ENCODE results near the gene AFAP1. TPM values are rescaled to one million over a fixed set of nuclear protein-coding genes. Genes with fewer than 3 reads are reported as not detected.

AFAP1 gene
- total RNA-seq, 5 donors from 2014 or later (not counting 1 experiment from before 2014, with no cell fraction given): 4.8 to 34.8 (median 20.3) TPM

GRCh38 chr4:7873881-7874280 lies 65.8 kb downstream of the AFAP1 start:
- Mint-ChIP-seq H3K4me1 (peaks cover 16 to 49% (median 26%) of the 10 kb centered on the region in 3 donors), H3K4me3 (no peak overlapping the region), H3K9me3 (peaks cover 0 to 5% (median 0%) of the 10 kb centered on the region in 3 donors), H3K27me3 (no peaks in the 10 kb centered on the region), H3K27ac (no peak overlapping the region), H3K36me3 (peaks cover 15% of the 10 kb centered on the region)
- Histone ChIP-seq H3K4me3 (ENCODE audit: control insufficient read depth in 1 of 2, extremely low read depth in 1 of 2, low read length in 1 of 2) (no peak overlapping the region), H3K27me3 (replicated peaks in 1 of 2; ENCODE audit: control insufficient read depth in 2 of 2, extremely low read depth in 1 of 2, insufficient read depth in 2 of 2, low read length in 1 of 2) (no peaks in the 10 kb centered on the region), H3K4me1 (ENCODE audit: control insufficient read depth in 1 of 2, extremely low read depth in 1 of 2, insufficient read depth in 2 of 2, low read length in 2 of 2) (peaks cover 0 to 19% of the 10 kb centered on the region in 2 experiments), H3K36me3 (ENCODE audit: control insufficient read depth in 2 of 2, extremely low read depth in 1 of 2, insufficient read depth in 1 of 2, low read length in 1 of 2) (no peaks in the 10 kb centered on the region), H3K27ac (ENCODE audit: low read length) (no peak overlapping the region), H3K9me3 (no peaks in the 10 kb centered on the region)
- ChIA-PET POLR2A (no interaction called here), CTCF (interaction anchor here (0.6 to 1.4 kb wide), 2 partner anchors 10 to 28 kb away, joined by 4 to 5 read pairs; no protein-coding TSS in a partner anchor)
- ATAC-seq (replicated peaks in 1 of 4): no peak
- WGBS (ENCODE audit: insufficient coverage): no CpG with 5 or more reads among the region's 1 CpG
- no peak for DNase-seq

- no peaks in the 10 kb centered on the region for H3K9me3 ChIP-seq
- no peak overlapping the region for H3K4me3 ChIP-seq (ENCODE audit: control insufficient read depth in 1 of 2, extremely low read depth in 1 of 2, low read length in 1 of 2)
- ChIA-PET POLR2A (interaction anchor here in 1 of 2 donors (0.7 kb wide), 1 partner anchor 942 kb away, joined by 13 read pairs; no protein-coding TSS in a partner anchor), CTCF (interaction anchor here in 1 of 2 donors (0.7 kb wide), 1 partner anchor 23 kb away, joined by 6 read pairs; no protein-coding TSS in a partner anchor)
- no peaks in the 10 kb centered on the region for H3K27me3 ChIP-seq (replicated peaks in 1 of 2; ENCODE audit: control insufficient read depth in 2 of 2, extremely low read depth in 1 of 2, insufficient read depth in 2 of 2, low read length in 1 of 2)
- no peak for DNase-seq
- peaks cover 0 to 5% (median 0%) of the 10 kb centered on the region in 3 donors for H3K9me3 Mint-ChIP-seq
- no peak overlapping the region for H3K27ac Mint-ChIP-seq
- no peak overlapping the region for H3K4me3 Mint-ChIP-seq
- no peaks in the 10 kb centered on the region for H3K36me3 ChIP-seq (ENCODE audit: control insufficient read depth in 2 of 2, extremely low read depth in 1 of 2, insufficient read depth in 1 of 2, low read length in 1 of 2)
- WGBS (ENCODE audit: insufficient coverage): 80% methylated on average over 1 of the region's 4 CpGs
- no peaks in the 10 kb centered on the region for H3K27me3 Mint-ChIP-seq
- H3K4me1 ChIP-seq (ENCODE audit: control insufficient read depth in 1 of 2, extremely low read depth in 1 of 2, insufficient read depth in 2 of 2, low read length in 2 of 2): peaks cover 0 to 23% of the 10 kb centered on the region in 2 experiments
- no peak overlapping the region for H3K27ac ChIP-seq (ENCODE audit: low read length)
- ATAC-seq (replicated peaks in 1 of 4): no peak
- peaks cover 15% of the 10 kb centered on the region for H3K36me3 Mint-ChIP-seq
- peaks cover 30 to 49% (median 34%) of the 10 kb centered on the region in 3 donors for H3K4me1 Mint-ChIP-seq
These were observed 67.3 kb downstream of the AFAP1 start for GRCh38 chr4:7872264-7872771.

- DNase-seq: no peak
- Mint-ChIP-seq H3K9me3 (peaks cover 0 to 5% (median 0%) of the 10 kb centered on the region in 3 donors), H3K36me3 (peaks cover 15% of the 10 kb centered on the region), H3K4me3 (no peak overlapping the region), H3K27me3 (no peaks in the 10 kb centered on the region), H3K27ac (peak overlapping the region in 1 of 2 donors; percentile 71), H3K4me1 (peaks cover 23 to 48% (median 27%) of the 10 kb centered on the region in 3 donors)
- Histone ChIP-seq H3K36me3 (ENCODE audit: control insufficient read depth in 2 of 2, extremely low read depth in 1 of 2, insufficient read depth in 1 of 2, low read length in 1 of 2) (no peaks in the 10 kb centered on the region), H3K27me3 (replicated peaks in 1 of 2; ENCODE audit: control insufficient read depth in 2 of 2, extremely low read depth in 1 of 2, insufficient read depth in 2 of 2, low read length in 1 of 2) (no peaks in the 10 kb centered on the region), H3K4me3 (ENCODE audit: control insufficient read depth in 1 of 2, extremely low read depth in 1 of 2, low read length in 1 of 2) (no peak overlapping the region), H3K27ac (ENCODE audit: low read length) (no peak overlapping the region), H3K4me1 (ENCODE audit: control insufficient read depth in 1 of 2, extremely low read depth in 1 of 2, insufficient read depth in 2 of 2, low read length in 2 of 2) (peaks cover 0 to 18% of the 10 kb centered on the region in 2 experiments), H3K9me3 (no peaks in the 10 kb centered on the region)
- ChIA-PET CTCF (interaction anchor here in 1 of 2 donors (0.6 kb wide), 1 partner anchor 972 kb away, joined by 4 read pairs; no protein-coding TSS in a partner anchor), POLR2A (no interaction called here)
- 96% methylated on average over 13 of the region's 16 CpGs for WGBS (ENCODE audit: insufficient coverage)
- ATAC-seq (replicated peaks in 1 of 4): no peak
These were observed 68.3 kb downstream of the AFAP1 start for GRCh38 chr4:7871356-7871755.

- WGBS (ENCODE audit: insufficient coverage): 76% methylated on average over 1 of the region's 4 CpGs
- CTCF ChIA-PET: interaction anchor here in 1 of 2 donors (0.5 to 0.7 kb wide), 2 partner anchors 67 to 121 kb away, joined by 4 to 5 read pairs; no protein-coding TSS in a partner anchor
- peak overlapping the region; percentile 27 for H3K27ac ChIP-seq (ENCODE audit: low read length)
- POLR2A ChIA-PET: no interaction called here
- ATAC-seq (replicated peaks in 1 of 4) (no peak), DNase-seq (no peak)
- H3K4me1 ChIP-seq (ENCODE audit: control insufficient read depth in 1 of 2, extremely low read depth in 1 of 2, insufficient read depth in 2 of 2, low read length in 2 of 2): peaks cover 0 to 11% of the 10 kb centered on the region in 2 experiments
- H3K9me3 ChIP-seq: no peaks in the 10 kb centered on the region
- Mint-ChIP-seq H3K4me1 (peaks cover 21 to 40% (median 24%) of the 10 kb centered on the region in 3 donors), H3K27ac (peak overlapping the region; percentile 80 to 88), H3K4me3 (peak overlapping the region in 1 of 3 donors; percentile 27), H3K36me3 (peaks cover 22% of the 10 kb centered on the region), H3K9me3 (peaks cover 4 to 5% (median 4%) of the 10 kb centered on the region in 3 donors), H3K27me3 (peaks cover 0 to under 1% of the 10 kb centered on the region in 2 donors)
- H3K4me3 ChIP-seq (ENCODE audit: control insufficient read depth in 1 of 2, extremely low read depth in 1 of 2, low read length in 1 of 2): no peak overlapping the region
- no peaks in the 10 kb centered on the region for H3K27me3 ChIP-seq (replicated peaks in 1 of 2; ENCODE audit: control insufficient read depth in 2 of 2, extremely low read depth in 1 of 2, insufficient read depth in 2 of 2, low read length in 1 of 2)
- H3K36me3 ChIP-seq (ENCODE audit: control insufficient read depth in 2 of 2, extremely low read depth in 1 of 2, insufficient read depth in 1 of 2, low read length in 1 of 2): no peaks in the 10 kb centered on the region
These were observed 70.7 kb downstream of the AFAP1 start for GRCh38 chr4:7868892-7869471.

- CTCF ChIA-PET: interaction anchor here in 1 of 2 donors (0.5 to 0.7 kb wide), 3 partner anchors 65 to 121 kb away, joined by 3 to 5 read pairs (median 4); no protein-coding TSS in a partner anchor
- Mint-ChIP-seq H3K4me3 (peak overlapping the region in 1 of 3 donors; percentile 27), H3K27me3 (peaks cover 0 to 1% of the 10 kb centered on the region in 2 donors), H3K27ac (peak overlapping the region; percentile 80 to 88), H3K36me3 (peaks cover 24% of the 10 kb centered on the region), H3K9me3 (peaks cover 5 to 8% (median 6%) of the 10 kb centered on the region in 3 donors), H3K4me1 (peaks cover 20 to 38% (median 30%) of the 10 kb centered on the region in 3 donors)
- Histone ChIP-seq H3K4me1 (ENCODE audit: control insufficient read depth in 1 of 2, extremely low read depth in 1 of 2, insufficient read depth in 2 of 2, low read length in 2 of 2) (peaks cover 0 to 11% of the 10 kb centered on the region in 2 experiments), H3K27me3 (replicated peaks in 1 of 2; ENCODE audit: control insufficient read depth in 2 of 2, extremely low read depth in 1 of 2, insufficient read depth in 2 of 2, low read length in 1 of 2) (no peaks in the 10 kb centered on the region), H3K27ac (ENCODE audit: low read length) (peak overlapping the region; percentile 12), H3K4me3 (ENCODE audit: control insufficient read depth in 1 of 2, extremely low read depth in 1 of 2, low read length in 1 of 2) (no peak overlapping the region), H3K36me3 (ENCODE audit: control insufficient read depth in 2 of 2, extremely low read depth in 1 of 2, insufficient read depth in 1 of 2, low read length in 1 of 2) (no peaks in the 10 kb centered on the region), H3K9me3 (no peaks in the 10 kb centered on the region)
- WGBS (ENCODE audit: insufficient coverage): 80% methylated on average over 4 of the region's 6 CpGs
- DNase-seq (no peak), ATAC-seq (replicated peaks in 1 of 4) (no peak)
- POLR2A ChIA-PET: no interaction called here
These were observed 71.3 kb downstream of the AFAP1 start for GRCh38 chr4:7868436-7868775.

- Histone ChIP-seq H3K27me3 (replicated peaks in 1 of 2; ENCODE audit: control insufficient read depth in 2 of 2, extremely low read depth in 1 of 2, insufficient read depth in 2 of 2, low read length in 1 of 2) (no peaks in the 10 kb centered on the region), H3K27ac (ENCODE audit: low read length) (peak overlapping the region; percentile 38), H3K4me3 (ENCODE audit: control insufficient read depth in 1 of 2, extremely low read depth in 1 of 2, low read length in 1 of 2) (no peak overlapping the region), H3K9me3 (no peaks in the 10 kb centered on the region), H3K4me1 (ENCODE audit: control insufficient read depth in 1 of 2, extremely low read depth in 1 of 2, insufficient read depth in 2 of 2, low read length in 2 of 2) (peaks cover 0 to 11% of the 10 kb centered on the region in 2 experiments), H3K36me3 (ENCODE audit: control insufficient read depth in 2 of 2, extremely low read depth in 1 of 2, insufficient read depth in 1 of 2, low read length in 1 of 2) (no peaks in the 10 kb centered on the region)
- no peak overlapping the region for H3K4me3 Mint-ChIP-seq
- ChIA-PET CTCF (interaction anchor here in 1 of 2 donors (0.7 kb wide), 1 partner anchor 64 kb away, joined by 3 read pairs; no protein-coding TSS in a partner anchor), POLR2A (no interaction called here)
- peaks cover 5 to 8% (median 6%) of the 10 kb centered on the region in 3 donors for H3K9me3 Mint-ChIP-seq
- H3K36me3 Mint-ChIP-seq: peaks cover 24% of the 10 kb centered on the region
- peak overlapping the region; percentile 63 to 88 for H3K27ac Mint-ChIP-seq
- peaks cover 20 to 38% (median 30%) of the 10 kb centered on the region in 3 donors for H3K4me1 Mint-ChIP-seq
- no peak for DNase-seq
- 55% methylated on average over 4 of the region's 8 CpGs for WGBS (ENCODE audit: insufficient coverage)
- ATAC-seq (replicated peaks in 1 of 4): peak in 1 of 4 experiments; percentile 36
- peaks cover 0 to 1% of the 10 kb centered on the region in 2 donors for H3K27me3 Mint-ChIP-seq
These were observed 71.8 kb downstream of the AFAP1 start for GRCh38 chr4:7867701-7868435.
